GM19438 (cell line): Measurements from ENCODE around the gene KCNJ11.

ENCODE experiments used
- ATAC-seq: cut with Tn5 transposase; IDR thresholded peaks from one replicate; pipeline ENCODE4 v1.9.1; 2021; ENCODE audit warnings: low read depth; ENCODE audit not compliant: unreplicated experiment

KCNJ11 gene

GRCh38 chr11:17369684-17370243, 18.7 kb downstream of the KCNJ11 start:
- ATAC-seq = no peak

GRCh38 chr11:17369094-17369493, 19.4 kb downstream of the KCNJ11 start:
- no peak for ATAC-seq

GRCh38 chr11:17368551-17368950, 19.9 kb downstream of the KCNJ11 start:
- no peak for ATAC-seq

GRCh38 chr11:17366495-17366894, 22.0 kb downstream of the KCNJ11 start:
- ATAC-seq = no peak

- ATAC-seq = no peak
These were observed 33.9 kb downstream of the KCNJ11 start for GRCh38 chr11:17354601-17354991.

- no peak for ATAC-seq
These were observed 34.4 kb downstream of the KCNJ11 start for GRCh38 chr11:17353821-17354600.

GRCh38 chr11:17352950-17353820, 35.3 kb downstream of the KCNJ11 start:
- no peak for ATAC-seq

- ATAC-seq = no peak
These were observed 36.8 kb downstream of the KCNJ11 start, which contains the start of gene NCR3LG1 for GRCh38 chr11:17351510-17352176. NCR3LG1 (plus strand) TSS chr11:17351800; CDS start chr11:17351970, 170 bp downstream.

GRCh38 chr11:17351172-17351509, 37.3 kb downstream of the KCNJ11 start:
- no peak for ATAC-seq

- ATAC-seq = no peak
These were observed 37.8 kb downstream of the KCNJ11 start for GRCh38 chr11:17350455-17351171.

GRCh38 chr11:17347676-17348075, 40.8 kb downstream of the KCNJ11 start:
- ATAC-seq = no peak

- ATAC-seq = no peak
These were observed 44.6 kb downstream of the KCNJ11 start for GRCh38 chr11:17343907-17344306.

GRCh38 chr11:17343257-17343656, 45.2 kb downstream of the KCNJ11 start:
- no peak for ATAC-seq
